Keratinocyte (primary cell): Measurements from ENCODE around the gene DDX41. TPM values are rescaled to one million over a fixed set of nuclear protein-coding genes. Genes with fewer than 3 reads are reported as not detected.

Experiments
- DNase-seq: peaks from one replicate; pipeline ENCODE4 v3.0.0-alpha.2; 2011; ENCODE audit warnings: low read depth, missing footprints, low spot score
- FAIRE-seq: peaks from 2 replicates; lab custom pipeline; 2011; peaks lifted over from hg19 to GRCh38; lab: Jason Lieb, UNC
- H2AFZ ChIP-seq: 2 replicates; pipeline ENCODE4 v1.6.0; 2012; ENCODE audit warnings: low read length, control low read depth, inconsistent platforms; ENCODE audit not compliant: control insufficient read depth
- H3K27ac ChIP-seq: 2 replicates; pipeline ENCODE4 v1.5.1; 2011; ENCODE audit warnings: low read length; ENCODE audit not compliant: control insufficient read depth, insufficient read depth
- H3K27me3 ChIP-seq: 3 replicates; pipeline ENCODE4 v1.6.0; 2011; ENCODE audit warnings: low read length; ENCODE audit not compliant: control insufficient read depth, insufficient read depth; ENCODE audit errors: extremely low read depth
- H3K36me3 ChIP-seq, 2 experiments: 2 replicates in 1 of 2; 3 replicates in 1 of 2; pipeline ENCODE4 v1.5.1; 2011; ENCODE audit warnings: low read length in 2 of 2, mild to moderate bottlenecking in 1 of 2; ENCODE audit not compliant: control insufficient read depth in 2 of 2, insufficient read depth in 2 of 2; ENCODE audit errors: extremely low read depth in 1 of 2
- H3K4me1 ChIP-seq: 3 replicates; pipeline ENCODE4 v1.5.1; 2011; ENCODE audit warnings: low read length; ENCODE audit not compliant: control insufficient read depth, insufficient read depth; ENCODE audit errors: extremely low read depth
- H3K4me2 ChIP-seq: 3 replicates; pipeline ENCODE4 v1.6.0; 2011; ENCODE audit warnings: low read depth, low read length; ENCODE audit not compliant: control insufficient read depth, insufficient read depth; ENCODE audit errors: extremely low read depth
- H3K4me3 ChIP-seq, 3 experiments: fragments of 200-600 bp in 1 of 3; sonication (generic) in 1 of 3; 2 replicates in 2 of 3; 3 replicates in 1 of 3; pipeline ENCODE4 v1.5.1; 2011 to 2016; ENCODE audit warnings: low read length in 3 of 3, mild to moderate bottlenecking in 3 of 3, control low read depth in 2 of 3, inconsistent platforms in 1 of 3, low read depth in 1 of 3, mixed read lengths in 1 of 3, mixed run types in 1 of 3, moderate library complexity in 1 of 3; ENCODE audit not compliant: control insufficient read depth in 2 of 3, insufficient read depth in 2 of 3; ENCODE audit errors: extremely low read depth in 1 of 3
- H3K79me2 ChIP-seq: 2 replicates; pipeline ENCODE4 v1.6.0; 2012; ENCODE audit warnings: low read length; ENCODE audit not compliant: control insufficient read depth, insufficient read depth
- H3K9ac ChIP-seq: 3 replicates; pipeline ENCODE4 v1.6.0; 2011; ENCODE audit warnings: low read length; ENCODE audit not compliant: control insufficient read depth, insufficient read depth; ENCODE audit errors: extremely low read depth
- H3K9me1 ChIP-seq: 3 replicates; pipeline ENCODE4 v1.6.0; 2011; ENCODE audit warnings: low read length; ENCODE audit not compliant: control insufficient read depth, insufficient read depth; ENCODE audit errors: extremely low read depth
- H3K9me3 ChIP-seq: 2 replicates; pipeline ENCODE4 v1.5.1; 2012; ENCODE audit warnings: low read depth, low read length; ENCODE audit not compliant: control insufficient read depth
- H4K20me1 ChIP-seq: 3 replicates; pipeline ENCODE4 v1.6.0; 2011; ENCODE audit warnings: low read length; ENCODE audit not compliant: control insufficient read depth, insufficient read depth; ENCODE audit errors: extremely low read depth
- CTCF ChIP-seq, 3 experiments: IDR thresholded peaks in 1 of 3; conservative IDR thresholded peaks in 1 of 3; optimal IDR thresholded peaks in 1 of 3; 2 replicates in 2 of 3; 3 replicates in 1 of 3; pipeline versions ENCODE3 to v1.5.1; 2011; ENCODE audit warnings: low read length in 3 of 3, mild to moderate bottlenecking in 3 of 3, moderate library complexity in 2 of 3, control low read depth in 1 of 3, inconsistent platforms in 1 of 3; ENCODE audit not compliant: insufficient read depth in 2 of 3; ENCODE audit errors: extremely low read depth in 1 of 3
- EZH2 ChIP-seq: IDR thresholded peaks from one replicate; pipeline ENCODE4 v1.6.1; 2012; ENCODE audit warnings: inconsistent platforms, mild to moderate bottlenecking, low read length, moderate library complexity
- dilution Hi-C: fragments of 300-500 bp; cut with MboI; formaldehyde crosslinking; loops from one replicate; pipeline ENCODE4 v1.7.0; 2020; ENCODE audit warnings: low sequenced_read_pairs; ENCODE audit not compliant: extremely low pct_ligation_motif_present
- polyA plus RNA-seq, 5 experiments: library from polyadenylated mRNA; depleted of rRNA in 3 of 5; stranded (reverse) in 3 of 5; stranded (forward) in 1 of 5; unstranded in 1 of 5; fragments of >200 nt; gene quantifications; 1 replicate in 1 of 5; 2 replicates in 3 of 5; 3 replicates in 1 of 5; pipeline versions ENCODE4 v1.2.1 to v1.2.3, GENCODE V29; 2011 to 2012; ENCODE audit warnings: missing spikeins in 2 of 5, low read depth in 1 of 5, low replicate concordance in 1 of 5

The DDX41 gene
- polyA plus RNA-seq, 1 donor (not counting 4 experiments of a cell fraction or from before 2014, with no cell fraction given), result 71.3 TPM

- Histone ChIP-seq H3K36me3 (peaks cover 58% of the 10 kb centered on the region in 2 experiments), H4K20me1 (peaks cover 3% of the 10 kb centered on the region), H3K27ac (no peak overlapping the region), H3K4me1 (peaks cover 19% of the 10 kb centered on the region), H3K27me3 (no peaks in the 10 kb centered on the region), H3K9me3 (no peaks in the 10 kb centered on the region), H3K4me2 (no peak overlapping the region), H2AFZ (no peak overlapping the region), H3K9me1 (no peaks in the 10 kb centered on the region), H3K9ac (no peak overlapping the region), H3K79me2 (no peaks in the 10 kb centered on the region), H3K4me3 (no peak overlapping the region)
- FAIRE-seq (no peak), DNase-seq (no peak)
- dilution Hi-C loops, result no loop called here
- TF ChIP-seq CTCF (optimal IDR thresholded peaks at IDR 0.05 in 1 of 3, IDR thresholded peaks at IDR 0.05 in 1 of 3, conservative IDR thresholded peaks at IDR 0.05 in 1 of 3; ENCODE audit: extremely low read depth in 1 of 3, insufficient read depth in 2 of 3, low read length in 3 of 3) (no peak), EZH2 (no peak)
Measured at GRCh38 chr5:177526191-177526590, 9.4 kb upstream of the DDX41 start.

GRCh38 chr5:177524941-177525655, 8.3 kb upstream of the DDX41 start:
- H3K4me3 ChIP-seq, result no peak overlapping the region
- TF ChIP-seq CTCF (optimal IDR thresholded peaks at IDR 0.05 in 1 of 3, IDR thresholded peaks at IDR 0.05 in 1 of 3, conservative IDR thresholded peaks at IDR 0.05 in 1 of 3; ENCODE audit: extremely low read depth in 1 of 3, insufficient read depth in 2 of 3, low read length in 3 of 3), result no peak
- no peak for TF ChIP-seq EZH2
- peaks cover 10% of the 10 kb centered on the region for H3K4me1 ChIP-seq
- no peak overlapping the region for H3K27ac ChIP-seq
- no peak overlapping the region for H3K9ac ChIP-seq
- no peaks in the 10 kb centered on the region for H3K9me3 ChIP-seq
- H3K36me3 ChIP-seq, result peaks cover 51 to 54% of the 10 kb centered on the region in 2 experiments
- FAIRE-seq, result no peak
- no peak overlapping the region for H2AFZ ChIP-seq
- dilution Hi-C loops, result no loop called here
- H3K79me2 ChIP-seq, result no peaks in the 10 kb centered on the region
- H3K27me3 ChIP-seq, result no peaks in the 10 kb centered on the region
- H4K20me1 ChIP-seq, result no peaks in the 10 kb centered on the region
- no peak for DNase-seq
- no peaks in the 10 kb centered on the region for H3K9me1 ChIP-seq
- H3K4me2 ChIP-seq, result no peak overlapping the region
